Panc1 (cell line): ENCODE results near the gene SLC5A9. TPM values are rescaled to one million over a fixed set of nuclear protein-coding genes. Genes with fewer than 3 reads are reported as not detected.

ENCODE experiments used
- ATAC-seq: fragments of 200-7000 bp; cut with Tn5 transposase; 2 replicates; pipeline ENCODE4 v1.9.1; 2020; ENCODE audit warnings: mild to moderate bottlenecking, moderate library complexity
- BruUV-seq: library from RNA; stranded (reverse); fragments of 400-500 nt; replicated peaks from 2 replicates; lab custom pipeline; 2021; lab: Mats Ljungman, UMichigan
- CTCF ChIA-PET: fragments of 300-600 bp; sonication (Branson Sonifier 250); formaldehyde crosslinking; loops from one replicate; lab custom pipeline; 2022; ENCODE audit warnings: antibody characterized with exemption; lab: Charles Lee
- POLR2A ChIA-PET: fragments of 300-600 bp; sonication (Branson Sonifier 250); formaldehyde crosslinking; loops from one replicate; lab custom pipeline; 2022; ENCODE audit warnings: antibody characterized with exemption; lab: Charles Lee
- DNase-seq: peaks from one replicate; pipeline ENCODE4 v3.0.0-alpha.2; 2010; ENCODE audit warnings: low read depth, low spot score
- H3K27ac ChIP-seq: 2 replicates; pipeline ENCODE4 v1.5.1; 2011; ENCODE audit warnings: mild to moderate bottlenecking, low read length, inconsistent platforms
- H3K27me3 ChIP-seq: fragments of 200-500 bp; sonication (Bioruptor generic); 2 replicates; pipeline ENCODE4 v1.6.0; 2014; ENCODE audit warnings: low read length, inconsistent platforms; ENCODE audit not compliant: control insufficient read depth, insufficient read depth
- H3K36me3 ChIP-seq: fragments of 200-500 bp; sonication (Bioruptor generic); 2 replicates; pipeline ENCODE4 v1.5.1; 2014; ENCODE audit warnings: inconsistent platforms, mild to moderate bottlenecking, low read length, moderate library complexity; ENCODE audit not compliant: control insufficient read depth, insufficient read depth
- H3K4me1 ChIP-seq: 2 replicates; pipeline ENCODE4 v1.5.1; 2011; ENCODE audit warnings: inconsistent platforms, mild to moderate bottlenecking, low read length, moderate library complexity; ENCODE audit not compliant: control insufficient read depth, insufficient read depth
- H3K4me3 ChIP-seq, 2 experiments: 2 replicates each; pipeline ENCODE4 v1.5.1; 2011 to 2012; ENCODE audit warnings: low read depth in 2 of 2, low read length in 2 of 2, mild to moderate bottlenecking in 2 of 2, inconsistent platforms in 1 of 2, moderate library complexity in 1 of 2
- H3K9me3 ChIP-seq: fragments of 200-500 bp; sonication (Bioruptor generic); 2 replicates; pipeline ENCODE4 v1.5.1; 2014; ENCODE audit warnings: low read depth, mild to moderate bottlenecking, inconsistent platforms, low read length, moderate library complexity; ENCODE audit not compliant: control insufficient read depth, insufficient read depth
- CTCF ChIP-seq: fragments of 450-650 bp; IDR thresholded peaks from 2 replicates; pipeline ENCODE4 v1.5.1; 2017; ENCODE audit warnings: mild to moderate bottlenecking
- POLR2AphosphoS5 ChIP-seq: IDR thresholded peaks from 2 replicates; pipeline ENCODE4 v1.6.1; 2012; ENCODE audit warnings: mild to moderate bottlenecking, low read depth, low read length, moderate library complexity
- REST ChIP-seq, 2 experiments: IDR thresholded peaks; 2 replicates each; pipeline ENCODE4 v1.6.1; 2011 to 2012; ENCODE audit warnings: low read depth in 2 of 2, control low read depth in 1 of 2, low read length in 1 of 2, mild to moderate bottlenecking in 1 of 2, moderate library complexity in 1 of 2; ENCODE audit not compliant: insufficient read depth in 1 of 2
- SIN3A ChIP-seq: IDR thresholded peaks from 2 replicates; pipeline ENCODE4 v1.6.1; 2012; ENCODE audit warnings: low read depth, mild to moderate bottlenecking, low read length, moderate library complexity, borderline replicate concordance; ENCODE audit not compliant: insufficient read depth
- TCF7L2 ChIP-seq: IDR thresholded peaks from 2 replicates; pipeline ENCODE4 v1.6.1; 2011; ENCODE audit warnings: mild to moderate bottlenecking, low read depth, low read length, inconsistent platforms
- in situ Hi-C: cut with HindIII; loops from 2 replicates; pipeline ENCODE4 v1.10.0; 2016; ENCODE audit warnings: low sequenced_read_pairs, low pct_unique_long_range_greater_than_20kb
- intact Hi-C: fragments of 100-400 bp; cut with micrococcal nuclease; formaldehyde crosslinking; loops from one replicate; pipeline ENCODE4 v1.10.0; 2022; ENCODE audit not compliant: unreplicated experiment
- total RNA-seq: library from RNA; stranded (reverse); gene quantifications from one replicate; pipeline ENCODE4 v1.2.1, GENCODE V29; 2021; ENCODE audit not compliant: unreplicated experiment

Gene SLC5A9
- total RNA-seq, 1 experiment from 2014 or later = not detected

- Histone ChIP-seq H3K27ac (no peak overlapping the region), H3K4me3 (no peak overlapping the region), H3K9me3 (no peaks in the 10 kb centered on the region), H3K4me1 (no peaks in the 10 kb centered on the region; the same call in 1 of the 2 replicates), H3K36me3 (no peaks in the 10 kb centered on the region), H3K27me3 (no peaks in the 10 kb centered on the region)
- DNase-seq (no peak), ATAC-seq (no peak)
- in situ Hi-C loops = no loop called here
- intact Hi-C loops = no loop called here
- BruUV-seq = no TSS peak
- ChIA-PET CTCF (no interaction called here), POLR2A (no interaction called here)
- TF ChIP-seq POLR2AphosphoS5 (no peak), SIN3A (no peak), CTCF (no peak), REST (IDR thresholded peaks at IDR 0.05; ENCODE audit: insufficient read depth in 1 of 2, low read depth in 2 of 2, low read length in 1 of 2) (no peak)
Measured at GRCh38 chr1:48221657-48222056, 859 bp upstream of the SLC5A9 start.

DNA sequence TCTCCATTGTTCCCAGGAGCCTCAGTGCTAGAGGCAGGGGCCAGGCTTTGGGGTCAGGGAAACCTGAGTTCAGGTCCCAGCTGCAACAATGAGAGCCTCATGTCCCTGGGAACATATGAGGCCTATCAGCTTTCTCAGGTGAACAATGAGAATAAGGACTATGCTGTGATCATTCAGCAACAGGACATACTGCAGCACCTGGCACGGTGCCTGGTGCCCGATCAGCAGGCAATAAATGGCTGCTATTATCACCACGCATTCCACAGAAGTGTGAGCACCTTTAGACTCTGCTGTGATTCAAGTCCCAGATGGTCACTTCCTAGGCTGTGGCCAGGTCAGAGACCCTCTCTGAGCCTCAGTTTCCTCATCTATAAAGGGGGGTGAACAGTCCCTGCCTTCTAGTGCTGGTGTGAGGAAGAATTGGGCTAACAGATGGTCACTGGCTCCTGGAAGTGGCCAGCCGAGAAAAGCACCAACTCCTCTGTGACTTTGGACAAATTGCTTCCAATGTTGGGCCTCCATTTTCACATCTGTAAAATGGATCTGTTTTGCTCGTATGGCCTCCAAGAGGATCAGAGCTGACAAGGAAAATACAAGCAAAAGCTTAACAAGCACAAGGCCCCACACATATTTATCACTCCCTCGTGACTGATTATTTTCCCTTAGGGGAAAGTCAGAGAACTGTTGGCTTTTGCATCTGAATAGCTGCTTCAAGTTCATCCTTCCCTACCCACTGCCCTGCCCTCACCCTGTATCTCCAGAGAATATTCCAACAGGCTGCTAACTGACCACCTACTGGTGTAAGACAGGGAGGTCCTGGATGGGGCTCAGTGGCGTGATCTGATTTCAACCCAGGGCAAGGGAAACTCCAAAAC, 1.1 kb downstream of the SLC5A9 start:
- CTCF ChIA-PET = no interaction called here
- H3K27me3 ChIP-seq = no peaks in the 10 kb centered on the region
- no peak overlapping the region for H3K27ac ChIP-seq
- DNase-seq = no peak
- intact Hi-C loops = no loop called here
- H3K9me3 ChIP-seq = no peaks in the 10 kb centered on the region
- ATAC-seq = no peak
- BruUV-seq = no TSS peak
- POLR2A ChIA-PET = no interaction called here
- no peaks in the 10 kb centered on the region; the same call in 1 of the 2 replicates for H3K4me1 ChIP-seq
- no peaks in the 10 kb centered on the region for H3K36me3 ChIP-seq
- TF ChIP-seq CTCF = no peak
- TF ChIP-seq POLR2AphosphoS5 = no peak
- TF ChIP-seq SIN3A = no peak
- TF ChIP-seq REST (IDR thresholded peaks at IDR 0.05; ENCODE audit: insufficient read depth in 1 of 2, low read depth in 2 of 2, low read length in 1 of 2) = no peak
- TF ChIP-seq TCF7L2 = no peak
- no peak overlapping the region for H3K4me3 ChIP-seq
- in situ Hi-C loops = no loop called here
